ENCODE data around the gene SYT5. TPM values are rescaled to one million over a fixed set of nuclear protein-coding genes. Genes with fewer than 3 reads are reported as not detected.

SYT5 gene
- total RNA-seq, 4 donors from 2014 or later = not detected

GRCh38 chr19:55133639-55134444 is 46.2 kb downstream of the SYT5 start:
- TF ChIP-seq POLR2A (IDR thresholded peaks at IDR 0.05) = no peak
- no peak for TF ChIP-seq CTCF (IDR thresholded peaks at IDR 0.05)
- Histone ChIP-seq H3K27me3 (no peaks in the 10 kb centered on the region), H3K9me3 (no peaks in the 10 kb centered on the region), H3K4me3 (replicated peaks in 1 of 3) (no peak overlapping the region), H3K4me1 (no peaks in the 10 kb centered on the region), H3K27ac (no peak overlapping the region), H3K36me3 (no peaks in the 10 kb centered on the region)
- intact Hi-C loops (cut with DNase I) = no loop called here
- no peak for DNase-seq
- 54 to 57% methylated on average over 22 to 25 of the region's 25 CpGs for WGBS, 2 donors

- no peaks in the 10 kb centered on the region for H3K36me3 ChIP-seq
- no peaks in the 10 kb centered on the region for H3K4me1 ChIP-seq
- intact Hi-C loops (cut with DNase I) = no loop called here
- 63 to 66% methylated on average over 5 to 14 of the region's 14 CpGs for WGBS, 2 donors
- no peaks in the 10 kb centered on the region for H3K27me3 ChIP-seq
- no peaks in the 10 kb centered on the region for H3K9me3 ChIP-seq
- TF ChIP-seq POLR2A (IDR thresholded peaks at IDR 0.05) = no peak
- TF ChIP-seq CTCF (IDR thresholded peaks at IDR 0.05) = no peak
- DNase-seq = no peak
- H3K27ac ChIP-seq = no peak overlapping the region
- H3K4me3 ChIP-seq (replicated peaks in 1 of 3) = no peak overlapping the region
These were observed 47.5 kb downstream of the SYT5 start for GRCh38 chr19:55132453-55133129.

- intact Hi-C loops (cut with DNase I) = no loop called here
- WGBS, 2 donors = 83 to 89% methylated on average over 16 of the region's 16 CpGs
- TF ChIP-seq POLR2A (IDR thresholded peaks at IDR 0.05) (no peak), CTCF (IDR thresholded peaks at IDR 0.05) (no peak)
- no peak overlapping the region for H3K27ac ChIP-seq
- H3K4me3 ChIP-seq (replicated peaks in 1 of 3) = no peak overlapping the region
- H3K36me3 ChIP-seq = no peaks in the 10 kb centered on the region
- no peaks in the 10 kb centered on the region for H3K4me1 ChIP-seq
- H3K9me3 ChIP-seq = no peaks in the 10 kb centered on the region
- H3K27me3 ChIP-seq = no peaks in the 10 kb centered on the region
- DNase-seq = no peak
These were observed 48.7 kb downstream of the SYT5 start for GRCh38 chr19:55131421-55131820.

Small RNAs within 50 kb of the gene (microRNA-seq; reads per million reads assigned to microRNA genes)
- gene MIR7975 = not detected

Small RNAs within 50 kb of the gene (small RNA-seq; reads per million reads assigned to genes)
- not detected for gene MIR7975
- not detected for gene RF01210

Other genes with a start within 250 kb of the SYT5 start
- gene NLRP7, start 232.8 kb downstream of the SYT5 start, total RNA-seq = not detected
- gene NLRP2, start 213.9 kb downstream of the SYT5 start, total RNA-seq = 10 to 100 TPM in 3 of 4 donors, 1 to 10 TPM in 1; 3.1 to 17.6 (median 11.1) TPM
- gene GP6, start 142.0 kb downstream of the SYT5 start, total RNA-seq = under 1 TPM in 1 of 4 donors, not detected in 3; 0.78 TPM
- 10 to 100 TPM; 35.7 to 44.1 (median 38.3) TPM for gene RDH13, start 117.1 kb downstream of the SYT5 start, total RNA-seq
- 10 to 100 TPM; 60.6 to 84.8 (median 73.3) TPM for gene EPS8L1, start 104.4 kb downstream of the SYT5 start, total RNA-seq
- gene PPP1R12C, start 62.7 kb downstream of the SYT5 start, total RNA-seq = 100 to 1,000 TPM in 1 of 4 donors, 10 to 100 TPM in 3; 40.0 to 110 (median 76.1) TPM
- not detected for gene TNNT1, start 31.1 kb downstream of the SYT5 start, total RNA-seq
- not detected for gene TNNI3, start 22.6 kb downstream of the SYT5 start, total RNA-seq
- gene DNAAF3, start 13.7 kb downstream of the SYT5 start, total RNA-seq = 1 to 10 TPM; 3.3 to 9.1 (median 5.5) TPM
- 1 to 10 TPM in 1 of 4 donors, under 1 TPM in 2, not detected in 1; 0.11 to 2.6 (median 0.54) TPM for gene PTPRH, start 29.2 kb upstream of the SYT5 start, total RNA-seq
- 1 to 10 TPM; 1.6 to 5.8 (median 2.9) TPM for gene TMEM86B, start 48.5 kb upstream of the SYT5 start, total RNA-seq
- 10 to 100 TPM; 26.1 to 99.8 (median 54.2) TPM for gene PPP6R1, start 78.7 kb upstream of the SYT5 start, total RNA-seq
- gene HSPBP1, start 99.8 kb upstream of the SYT5 start, total RNA-seq = 10 to 100 TPM; 24.2 to 48.4 (median 31.2) TPM
- gene BRSK1, start 103.7 kb upstream of the SYT5 start, total RNA-seq = 1 to 10 TPM in 1 of 4 donors, under 1 TPM in 1, not detected in 2; 0.83 to 1.2 TPM
- 1 to 10 TPM in 1 of 4 donors, not detected in 3; 1.3 TPM for gene TMEM150B, start 145.1 kb upstream of the SYT5 start, total RNA-seq
- 10 to 100 TPM in 3 of 4 donors, 1 to 10 TPM in 1; 7.5 to 22.0 (median 15.4) TPM for gene KMT5C, start 159.6 kb upstream of the SYT5 start, total RNA-seq
- gene COX6B2, start 174.4 kb upstream of the SYT5 start, total RNA-seq = under 1 TPM in 1 of 4 donors, not detected in 3; 0.94 TPM
- not detected for gene GARIN5B, start 183.0 kb upstream of the SYT5 start, total RNA-seq
- not detected for gene IL11, start 190.2 kb upstream of the SYT5 start, total RNA-seq
- not detected for gene TMEM190, start 196.5 kb upstream of the SYT5 start, total RNA-seq
- 10 to 100 TPM in 3 of 4 donors, 1 to 10 TPM in 1; 6.3 to 73.5 (median 31.2) TPM for gene TMEM238, start 204.0 kb upstream of the SYT5 start, total RNA-seq
- gene RPL28, start 205.6 kb upstream of the SYT5 start, total RNA-seq = 100 to 1,000 TPM; 156 to 404 (median 205) TPM
- 10 to 100 TPM in 2 of 4 donors, 1 to 10 TPM in 2; 5.7 to 13.3 (median 9.8) TPM for gene UBE2S, start 227.5 kb upstream of the SYT5 start, total RNA-seq

Measured in thyroid gland (tissue), 4 donors.